Naive B cell (primary cell): ENCODE results near the gene PRSS2. TPM values are rescaled to one million over a fixed set of nuclear protein-coding genes. Genes with fewer than 3 reads are reported as not detected.
A peak's percentile ranks its signal among the peaks of the same experiment; 100 is the strongest.
"Not testable (repeated sequence)": the region's sequence is repeated elsewhere in the genome, so short reads cannot be mapped to it uniquely, and the experiment has no call there.

Source experiments
- ATAC-seq, 2 donors: fragments of 150-1000 bp; cut with Tn5 transposase; 2 replicates each; pipeline ENCODE4 v1.10.0; 2021; ENCODE audit warnings: low read depth in 2 of 2, mild to moderate bottlenecking in 2 of 2, moderate library complexity in 2 of 2
- DNase-seq: peaks from one replicate; pipeline ENCODE4 v3.0.0; 2022
- H3K27ac Mint-ChIP-seq, 6 donors: one replicate each; pipeline ENCODE4 v1.8.0; 2020 to 2022; ENCODE audit warnings: mild to moderate bottlenecking in 6 of 6, mixed read lengths in 6 of 6, moderate library complexity in 5 of 6, inconsistent platforms in 2 of 6
- H3K27me3 Mint-ChIP-seq, 3 donors: one replicate each; pipeline ENCODE4 v1.8.0; 2021 to 2022; ENCODE audit warnings: mixed read lengths in 3 of 3, mild to moderate bottlenecking in 1 of 3
- H3K36me3 Mint-ChIP-seq, 2 donors: one replicate each; pipeline ENCODE4 v1.8.0; 2020 to 2022; ENCODE audit warnings: mixed read lengths in 2 of 2, inconsistent platforms in 1 of 2, mild to moderate bottlenecking in 1 of 2
- H3K4me1 Mint-ChIP-seq, 3 donors: one replicate each; pipeline ENCODE4 v1.8.0; 2020 to 2022; ENCODE audit warnings: mixed read lengths in 3 of 3, inconsistent platforms in 1 of 3, mild to moderate bottlenecking in 1 of 3, moderate library complexity in 1 of 3
- H3K4me3 Mint-ChIP-seq, 8 donors: one replicate each; pipeline ENCODE4 v1.8.0; 2020 to 2022; ENCODE audit warnings: mild to moderate bottlenecking in 8 of 8, mixed read lengths in 8 of 8, moderate library complexity in 8 of 8, inconsistent platforms in 2 of 8
- H3K9me3 Mint-ChIP-seq, 7 donors: one replicate each; pipeline ENCODE4 v1.8.0; 2020 to 2022; ENCODE audit warnings: mixed read lengths in 7 of 7, mild to moderate bottlenecking in 5 of 7, inconsistent platforms in 2 of 7, moderate library complexity in 1 of 7
- polyA plus RNA-seq, 6 donors: library from polyadenylated mRNA; unstranded; fragments of 300-500 nt; fragmentation: Illumina TruSeq; gene quantifications; one replicate each; pipeline ENCODE4 v1.2.3, GENCODE V29; 2021; ENCODE audit warnings: low read depth in 6 of 6

PRSS2 gene
- polyA plus RNA-seq = under 1 TPM in 1 of 6 donors, not detected in 5; 0.41 TPM

DNA sequence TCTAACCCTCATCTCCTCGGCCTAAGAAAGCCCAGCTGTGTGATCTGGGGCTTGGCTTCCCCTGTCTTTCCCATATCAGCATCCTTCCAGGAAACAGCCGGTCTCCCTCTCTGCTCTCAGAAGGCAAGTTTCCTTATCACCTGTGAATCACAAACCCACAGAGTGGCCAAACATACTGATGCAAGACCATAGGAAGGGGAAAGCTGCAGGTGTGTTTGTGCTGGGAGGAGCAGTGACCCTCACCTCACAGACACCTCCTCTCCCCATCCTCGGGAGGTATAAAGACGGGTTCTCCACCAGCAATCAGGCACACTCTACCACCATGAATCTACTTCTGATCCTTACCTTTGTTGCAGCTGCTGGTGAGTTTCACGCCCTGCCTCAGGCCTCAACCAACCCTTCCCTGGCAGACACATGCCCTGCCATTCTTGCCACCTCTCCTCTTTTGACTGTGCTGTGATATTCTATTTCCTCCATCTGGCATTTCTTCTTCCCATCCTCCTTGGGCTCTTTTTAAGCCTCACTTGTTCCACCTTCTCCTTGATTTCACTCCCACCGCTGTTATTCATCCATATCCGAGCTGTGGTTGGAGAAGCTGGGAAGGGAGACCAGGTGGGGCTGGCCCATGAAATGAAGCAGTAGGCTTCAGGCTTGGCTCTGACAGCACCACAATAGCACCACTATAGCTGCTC lies at the start of gene PRSS2:
TSS of gene PRSS2 (plus strand) at position 310 of the 692 bp plus-strand sequence. CDS start at position 323, 13 bp downstream.
- H3K36me3 Mint-ChIP-seq = no peaks in the 10 kb centered on the region
- H3K27ac Mint-ChIP-seq = peak within 1 kb of the TSS in 5 of 6 donors; percentile 21 to 96 (median 74)
- H3K27me3 Mint-ChIP-seq = peaks cover 7 to 22% (median 11%) of the 10 kb centered on the region in 3 donors
- DNase-seq = no peak
- no peak for ATAC-seq
- H3K4me3 Mint-ChIP-seq = peak within 1 kb of the TSS in 3 of 8 donors; percentile 53 to 62 (median 55)
- H3K9me3 Mint-ChIP-seq = peaks cover 0 to 1% (median 0%) of the 10 kb centered on the region in 7 donors
- peaks cover 20 to 28% (median 28%) of the 10 kb centered on the region in 3 donors for H3K4me1 Mint-ChIP-seq

DNA sequence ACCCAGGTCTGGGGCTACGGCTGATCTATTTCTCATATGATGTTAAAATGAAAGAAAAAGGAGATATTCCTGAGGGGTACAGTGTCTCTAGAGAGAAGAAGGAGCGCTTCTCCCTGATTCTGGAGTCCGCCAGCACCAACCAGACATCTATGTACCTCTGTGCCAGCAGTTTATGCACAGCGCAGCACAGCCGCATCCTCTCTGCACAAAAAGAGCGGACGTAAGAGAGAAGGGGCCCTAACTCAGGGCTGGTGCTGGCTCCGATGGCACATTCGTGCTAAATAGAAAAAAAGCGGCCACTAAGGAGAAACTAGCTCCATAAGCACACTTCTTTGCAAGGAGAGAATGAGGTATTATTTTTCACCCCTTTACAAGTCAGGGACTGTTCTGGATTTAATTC lies 49.8 kb upstream of the PRSS2 start:
- ATAC-seq = peak; percentile 70 to 79
- H3K27me3 Mint-ChIP-seq = peaks cover 43 to 48% (median 44%) of the 10 kb centered on the region in 3 donors
- no peak for DNase-seq
- peaks cover 32 to 43% (median 32%) of the 10 kb centered on the region in 3 donors for H3K4me1 Mint-ChIP-seq
- peaks cover 5 to 7% of the 10 kb centered on the region in 2 donors for H3K36me3 Mint-ChIP-seq
- peaks cover 0 to 3% (median 0%) of the 10 kb centered on the region in 7 donors for H3K9me3 Mint-ChIP-seq
- peak overlapping the region in 3 of 6 donors; percentile 25 to 88 (median 36) for H3K27ac Mint-ChIP-seq
- H3K4me3 Mint-ChIP-seq = peak overlapping the region in 7 of 8 donors; percentile 24 to 78 (median 63)

DNA sequence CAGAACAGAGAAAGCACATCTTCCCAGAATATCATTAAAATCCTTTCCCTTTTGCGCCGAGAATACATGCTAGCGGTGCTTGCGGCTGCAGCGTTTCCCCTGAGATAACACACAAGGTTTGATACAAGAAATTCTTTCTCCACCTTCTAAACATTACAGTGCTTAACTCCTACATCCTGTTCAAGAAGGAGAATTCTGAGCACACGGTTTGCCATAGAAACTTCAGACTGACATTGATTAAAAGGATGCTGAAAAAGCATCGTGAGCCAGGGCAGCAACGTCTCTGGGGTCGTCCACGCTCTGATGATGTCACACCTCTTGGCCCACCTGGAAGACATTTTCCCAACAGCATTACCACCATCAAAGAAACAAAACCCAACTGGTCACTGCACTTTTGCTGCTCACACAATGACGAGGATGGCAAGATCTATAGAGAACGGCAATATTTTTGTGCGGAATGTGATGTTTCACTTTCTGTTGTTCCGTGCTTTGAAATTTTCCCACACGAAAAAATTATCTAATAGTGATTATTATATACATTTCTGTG lies 48.4 kb upstream of the PRSS2 start:
- Mint-ChIP-seq H3K4me1 (peaks cover 21 to 31% (median 27%) of the 10 kb centered on the region in 3 donors), H3K27me3 (peaks cover 43 to 48% (median 47%) of the 10 kb centered on the region in 3 donors), H3K36me3 (peaks cover 5 to 7% of the 10 kb centered on the region in 2 donors), H3K27ac (no peak overlapping the region), H3K9me3 (peaks cover 0 to 3% (median 0%) of the 10 kb centered on the region in 7 donors), H3K4me3 (peak overlapping the region; percentile 38 to 81 (median 66))
- ATAC-seq (no peak), DNase-seq (no peak)

DNA sequence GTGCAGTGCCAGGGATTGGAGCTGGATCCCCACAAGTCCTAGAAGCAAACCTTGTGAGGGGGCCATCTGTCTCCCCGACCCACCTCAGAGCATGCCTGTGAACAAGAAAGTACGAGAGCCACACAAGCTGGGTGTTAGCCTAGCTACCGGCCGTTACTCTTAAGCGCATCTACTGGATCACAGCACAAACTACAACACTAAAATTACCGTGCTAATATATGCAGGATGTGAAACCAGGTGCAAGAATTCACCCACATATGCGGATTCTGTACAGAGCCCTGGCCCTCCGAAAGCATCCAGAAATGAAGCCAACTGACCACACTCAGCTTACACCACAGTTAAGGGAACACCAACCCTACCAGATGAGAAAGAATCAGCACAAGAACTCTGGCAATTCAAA lies 37.5 kb upstream of the PRSS2 start:
- peaks cover 0 to 7% (median 3%) of the 10 kb centered on the region in 7 donors for H3K9me3 Mint-ChIP-seq
- peak overlapping the region in 1 of 8 donors; percentile 25 for H3K4me3 Mint-ChIP-seq
- H3K4me1 Mint-ChIP-seq = peaks cover 12 to 14% (median 13%) of the 10 kb centered on the region in 3 donors
- H3K27me3 Mint-ChIP-seq = no peaks in the 10 kb centered on the region
- ATAC-seq = peak; percentile 27 to 32
- DNase-seq = no peak
- no peaks in the 10 kb centered on the region for H3K36me3 Mint-ChIP-seq
- no peak overlapping the region for H3K27ac Mint-ChIP-seq

DNA sequence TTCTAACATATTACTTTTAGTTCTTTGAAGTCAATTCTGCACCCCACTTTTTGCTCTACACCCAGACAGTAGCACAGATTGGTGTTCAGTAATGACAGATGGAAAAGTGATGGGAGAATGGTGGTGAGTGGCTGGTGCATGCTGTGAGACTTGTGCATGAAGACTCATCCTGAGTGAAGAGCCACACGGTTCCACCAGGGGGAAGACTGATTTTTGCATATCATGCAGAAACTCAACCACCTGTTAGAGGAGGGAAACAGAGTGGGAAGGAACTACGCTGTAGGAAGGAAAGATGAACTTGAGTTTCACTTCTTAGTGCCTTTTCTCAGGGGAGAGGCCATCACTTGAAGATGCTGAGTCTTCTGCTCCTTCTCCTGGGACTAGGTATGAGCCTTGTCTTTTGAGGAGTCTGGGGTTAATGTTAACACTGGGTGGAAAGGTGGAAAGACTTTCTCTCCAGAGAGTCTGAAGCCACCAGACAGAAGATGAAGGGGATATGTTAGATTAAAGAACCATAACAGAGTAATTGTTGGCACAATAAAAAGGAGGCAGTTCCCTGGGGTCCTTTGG lies 30.8 kb upstream of the PRSS2 start:
- Mint-ChIP-seq H3K27me3 (no peaks in the 10 kb centered on the region), H3K4me3 (peak overlapping the region in 6 of 8 donors; percentile 34 to 87 (median 62)), H3K36me3 (no peaks in the 10 kb centered on the region), H3K27ac (peak overlapping the region in 5 of 6 donors; percentile 13 to 85 (median 54)), H3K9me3 (no peaks in the 10 kb centered on the region), H3K4me1 (peaks cover 34 to 37% (median 36%) of the 10 kb centered on the region in 3 donors)
- DNase-seq (peak; percentile 61), ATAC-seq (peak; percentile 99)

DNA sequence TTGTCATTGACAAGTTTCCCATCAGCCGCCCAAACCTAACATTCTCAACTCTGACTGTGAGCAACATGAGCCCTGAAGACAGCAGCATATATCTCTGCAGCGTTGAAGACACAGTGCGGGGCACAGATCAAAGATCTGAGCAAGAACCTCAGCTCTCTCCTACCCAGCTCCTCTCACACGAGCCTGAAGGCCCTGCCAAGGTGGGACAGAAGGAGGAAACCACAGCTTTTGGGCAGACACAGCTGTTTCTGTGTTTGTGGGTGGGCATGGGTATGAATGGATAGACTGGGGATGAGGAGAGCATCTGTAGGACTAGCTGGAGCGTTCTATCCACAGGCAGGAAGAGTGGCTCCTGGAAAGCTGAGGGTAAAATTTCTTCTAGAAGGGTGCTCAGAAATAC lies 30.0 kb upstream of the PRSS2 start:
- DNase-seq (no peak), ATAC-seq (no peak)
- no peaks in the 10 kb centered on the region for H3K36me3 Mint-ChIP-seq
- H3K9me3 Mint-ChIP-seq = no peaks in the 10 kb centered on the region
- peaks cover 34 to 37% (median 36%) of the 10 kb centered on the region in 3 donors for H3K4me1 Mint-ChIP-seq
- H3K27ac Mint-ChIP-seq = peak overlapping the region in 5 of 6 donors; percentile 11 to 81 (median 58)
- peak overlapping the region in 3 of 8 donors; percentile 14 to 40 (median 15) for H3K4me3 Mint-ChIP-seq
- H3K27me3 Mint-ChIP-seq = no peaks in the 10 kb centered on the region

DNA sequence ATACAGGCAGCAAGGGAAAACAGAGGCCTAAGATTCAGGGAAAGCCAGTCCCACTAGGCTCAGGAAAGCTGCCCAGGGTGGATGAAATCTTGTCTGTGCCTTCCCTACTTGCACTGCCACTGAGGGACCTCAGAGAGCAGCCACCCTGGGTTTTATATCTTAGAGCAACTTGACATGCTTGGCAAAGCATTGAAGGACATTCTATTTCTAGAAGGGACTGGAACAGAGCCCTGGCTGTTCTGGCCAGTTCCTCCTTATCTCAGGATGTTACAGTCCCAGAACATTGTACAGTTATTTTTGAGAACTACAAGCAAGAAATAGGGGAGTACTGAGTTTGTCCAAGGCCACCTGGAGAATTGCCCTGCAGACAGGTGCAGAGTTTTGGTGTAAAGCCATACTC lies 28.8 kb upstream of the PRSS2 start:
- DNase-seq, ATAC-seq, H3K9me3 Mint-ChIP-seq, H3K36me3 Mint-ChIP-seq, H3K27me3 Mint-ChIP-seq: not testable (repeated sequence)
- H3K4me1 Mint-ChIP-seq = peaks cover 34 to 43% (median 36%) of the 10 kb centered on the region in 3 donors
- peak overlapping the region in 1 of 8 donors; percentile 45 for H3K4me3 Mint-ChIP-seq
- peak overlapping the region in 2 of 6 donors; percentile 6 to 86 for H3K27ac Mint-ChIP-seq

DNA sequence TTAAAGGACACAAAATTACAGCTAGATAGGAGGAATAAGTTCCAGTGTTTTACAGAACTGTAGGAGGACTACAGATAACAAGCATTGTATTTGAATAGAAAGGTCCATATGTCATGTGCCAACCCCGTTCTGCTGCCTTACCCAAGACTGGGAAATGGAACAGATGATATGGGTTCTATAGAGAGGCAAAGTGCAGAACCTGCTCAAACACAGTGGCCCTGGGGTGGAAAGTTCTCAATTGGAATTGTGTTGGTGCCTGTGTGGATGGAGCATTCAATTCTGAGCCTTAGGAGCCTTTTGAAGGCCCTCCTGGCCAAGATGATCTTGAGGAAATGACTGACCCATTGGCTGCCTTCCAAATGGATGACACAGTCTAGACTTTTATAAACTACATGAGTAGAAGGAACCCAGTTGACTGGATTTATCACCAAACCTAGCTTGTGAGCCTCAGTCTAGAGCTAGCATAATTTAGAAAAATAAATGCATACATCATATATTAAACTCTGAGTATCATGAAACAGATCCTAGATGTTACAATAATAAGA lies 25.6 kb upstream of the PRSS2 start:
- Mint-ChIP-seq H3K4me1 (peaks cover 16 to 25% (median 21%) of the 10 kb centered on the region in 3 donors), H3K27ac (no peak overlapping the region), H3K9me3 (no peaks in the 10 kb centered on the region), H3K36me3 (no peaks in the 10 kb centered on the region), H3K4me3 (no peak overlapping the region), H3K27me3 (peaks cover 0 to 5% (median 0%) of the 10 kb centered on the region in 3 donors)
- ATAC-seq = no peak
- no peak for DNase-seq

DNA sequence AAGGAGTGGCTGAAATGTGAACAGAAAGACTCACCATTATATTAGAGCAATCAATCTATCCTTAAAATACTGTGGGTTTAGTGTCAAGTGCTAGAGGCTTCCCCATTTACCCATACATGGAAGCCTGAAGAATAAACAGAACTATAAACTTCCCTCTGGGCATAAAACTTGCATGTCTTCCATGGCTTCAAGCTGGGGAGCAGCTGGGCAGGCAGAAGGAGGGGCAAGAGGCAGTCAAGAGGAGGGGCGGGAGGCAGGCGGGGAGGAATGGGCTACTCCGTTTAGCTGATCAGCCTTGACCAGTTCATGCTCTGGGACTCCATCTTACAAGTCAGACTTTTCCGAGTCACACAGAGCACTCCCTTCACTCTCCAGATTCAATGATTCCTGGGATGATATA lies 25.0 kb upstream of the PRSS2 start:
- no peaks in the 10 kb centered on the region for H3K36me3 Mint-ChIP-seq
- no peaks in the 10 kb centered on the region for H3K9me3 Mint-ChIP-seq
- no peak for ATAC-seq
- H3K27me3 Mint-ChIP-seq = peaks cover 0 to 5% (median 0%) of the 10 kb centered on the region in 3 donors
- no peak for DNase-seq
- no peak overlapping the region for H3K4me3 Mint-ChIP-seq
- H3K27ac Mint-ChIP-seq = no peak overlapping the region
- peaks cover 10 to 20% (median 15%) of the 10 kb centered on the region in 3 donors for H3K4me1 Mint-ChIP-seq

DNA sequence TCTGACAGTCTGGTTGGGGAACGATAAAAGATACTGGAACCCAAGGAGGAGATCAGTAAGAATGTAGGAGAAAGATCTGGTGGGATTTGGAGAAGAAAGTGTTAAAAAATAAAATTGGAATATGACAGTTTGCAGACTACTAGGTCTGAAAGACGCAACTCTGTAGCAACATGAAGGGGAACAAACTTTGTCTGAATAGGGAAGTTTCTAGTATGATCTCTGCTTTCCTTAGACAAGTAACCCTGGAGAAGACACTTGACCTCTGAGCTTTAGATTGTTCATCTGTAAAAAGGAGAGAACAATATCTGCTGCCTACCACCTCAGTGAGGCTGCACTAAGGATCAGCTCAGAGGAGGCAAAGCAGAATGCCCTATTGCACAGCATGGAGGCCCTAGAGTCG lies 24.5 kb upstream of the PRSS2 start:
- Mint-ChIP-seq H3K9me3 (no peaks in the 10 kb centered on the region), H3K4me3 (no peak overlapping the region), H3K36me3 (no peaks in the 10 kb centered on the region), H3K4me1 (peaks cover 5 to 16% (median 10%) of the 10 kb centered on the region in 3 donors), H3K27me3 (peaks cover 0 to 5% (median 0%) of the 10 kb centered on the region in 3 donors), H3K27ac (no peak overlapping the region)
- ATAC-seq = no peak
- DNase-seq = no peak

DNA sequence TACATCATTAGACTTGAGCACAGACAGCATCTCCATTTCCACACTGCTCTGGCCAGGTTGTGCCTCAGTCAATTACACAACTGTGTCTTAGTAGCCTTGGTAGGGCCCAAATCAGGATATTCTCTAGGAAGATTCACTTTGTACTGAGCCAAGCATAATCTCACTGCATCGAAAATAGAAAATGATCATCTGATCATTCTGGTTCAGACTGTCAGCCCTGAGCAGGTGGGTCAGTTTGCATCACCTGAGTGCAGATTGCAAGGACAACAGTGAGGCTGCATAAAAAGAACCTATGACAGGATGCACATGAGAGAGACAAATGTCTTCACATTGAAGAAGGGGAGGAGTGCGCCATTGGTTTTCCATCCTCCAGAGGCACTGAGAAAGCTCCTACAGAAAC lies 22.4 kb upstream of the PRSS2 start:
- not testable (repeated sequence) for H3K4me3 Mint-ChIP-seq, H3K27me3 Mint-ChIP-seq, DNase-seq, ATAC-seq, H3K9me3 Mint-ChIP-seq, H3K36me3 Mint-ChIP-seq
- Mint-ChIP-seq H3K27ac (peak overlapping the region in 1 of 6 donors; percentile 42), H3K4me1 (peaks cover 0 to 10% (median 0%) of the 10 kb centered on the region in 3 donors)

DNA sequence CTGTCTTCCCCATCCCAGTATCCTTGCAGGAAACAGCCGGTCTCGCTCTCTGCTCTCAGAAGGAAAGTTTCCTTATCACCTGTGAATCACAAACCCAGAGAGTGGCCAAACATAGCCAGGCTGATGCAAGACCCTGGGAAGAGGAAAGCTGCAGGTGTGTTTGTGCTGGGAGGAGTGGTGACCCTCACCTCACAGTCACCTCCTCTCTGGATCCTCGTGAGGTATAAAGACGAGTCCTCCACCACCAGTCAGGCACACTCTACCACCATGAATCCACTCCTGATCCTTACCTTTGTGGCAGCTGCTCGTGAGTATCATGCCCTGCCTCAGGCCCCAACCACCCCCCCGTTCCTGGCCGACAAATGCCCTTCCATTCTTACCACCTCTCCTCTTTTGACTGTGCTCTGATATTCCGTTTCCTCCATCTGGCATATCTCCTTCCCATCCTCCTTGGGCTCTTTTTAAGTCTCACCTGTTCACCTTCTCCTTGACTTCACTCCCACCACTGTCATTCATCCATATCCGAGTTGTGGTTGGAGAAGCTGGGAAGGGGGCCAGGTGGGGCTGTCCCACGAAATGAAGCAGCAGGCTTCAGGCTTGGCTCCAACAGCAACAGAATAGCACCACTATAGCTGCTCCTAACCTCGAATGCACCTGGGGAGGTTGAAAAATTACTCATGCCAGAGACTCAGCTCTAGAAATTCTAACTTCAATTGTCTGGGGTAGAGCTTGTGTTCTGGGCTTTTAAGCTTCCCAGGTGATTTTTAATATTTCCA lies 21.4 kb upstream of the PRSS2 start, which contains the start of gene PRSS1:
TSS of gene PRSS1 (plus strand) at position 255 of the 776 bp plus-strand sequence. CDS start at position 268, 13 bp downstream.
- Mint-ChIP-seq H3K27me3 (peaks cover 0 to 5% (median 0%) of the 10 kb centered on the region in 3 donors), H3K4me1 (peaks cover 0 to 10% (median 0%) of the 10 kb centered on the region in 3 donors), H3K9me3 (no peaks in the 10 kb centered on the region), H3K27ac (peak within 1 kb of the TSS in 2 of 6 donors; percentile 51 to 87), H3K4me3 (no peak within 1 kb of the TSS), H3K36me3 (no peaks in the 10 kb centered on the region)
- ATAC-seq (no peak), DNase-seq (no peak)
